OCI-M2 (cell line): Measurements from ENCODE around the gene LRRC75B.

Source experiments
- DNase-seq: peaks from one replicate; lab custom pipeline; 2025; ENCODE audit not compliant: unreplicated experiment; lab: John Stamatoyannopoulos, UW

The LRRC75B gene

DNA sequence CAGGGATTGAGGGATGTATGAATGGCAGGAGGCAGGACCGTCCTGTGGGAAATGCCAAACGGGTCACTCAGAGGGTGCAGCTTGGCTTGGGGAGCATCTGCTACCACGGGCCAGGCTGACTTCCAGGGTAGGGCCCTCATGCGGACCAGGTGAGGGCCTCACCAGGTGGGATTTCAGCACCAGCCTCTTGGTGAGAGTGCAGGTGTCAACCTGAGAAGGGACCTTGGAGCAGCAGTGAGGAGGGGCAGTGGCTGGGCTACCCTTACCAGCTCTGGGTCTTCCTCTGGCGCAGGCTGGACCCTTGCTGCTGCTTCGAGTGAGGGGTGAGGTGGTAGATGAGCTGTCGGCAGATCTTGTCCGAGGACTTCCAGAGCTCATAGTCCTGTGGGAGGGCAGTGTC lies 4.9 kb downstream of the LRRC75B start:
- no peak for DNase-seq

DNA sequence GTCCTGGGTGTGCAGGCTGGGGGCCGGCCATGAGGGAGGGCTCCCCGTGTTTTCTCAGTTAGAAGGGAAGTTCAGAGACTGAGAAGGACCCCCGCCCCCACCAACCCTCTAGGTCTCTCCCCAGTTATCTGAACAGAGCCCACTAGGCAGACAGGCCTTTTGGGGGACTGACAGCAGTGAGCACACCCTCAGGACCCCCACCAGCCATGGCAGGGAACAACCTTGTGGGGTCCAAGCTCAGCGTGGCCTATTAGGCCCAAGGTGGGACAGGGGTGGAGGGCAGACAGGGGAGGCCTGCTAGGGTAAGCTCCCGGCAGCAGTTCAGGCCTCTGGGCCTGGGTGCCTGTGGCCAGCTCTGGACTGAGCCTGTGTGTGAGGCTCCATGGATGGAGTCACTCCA lies 5.6 kb downstream of the LRRC75B start:
- DNase-seq: no peak

DNA sequence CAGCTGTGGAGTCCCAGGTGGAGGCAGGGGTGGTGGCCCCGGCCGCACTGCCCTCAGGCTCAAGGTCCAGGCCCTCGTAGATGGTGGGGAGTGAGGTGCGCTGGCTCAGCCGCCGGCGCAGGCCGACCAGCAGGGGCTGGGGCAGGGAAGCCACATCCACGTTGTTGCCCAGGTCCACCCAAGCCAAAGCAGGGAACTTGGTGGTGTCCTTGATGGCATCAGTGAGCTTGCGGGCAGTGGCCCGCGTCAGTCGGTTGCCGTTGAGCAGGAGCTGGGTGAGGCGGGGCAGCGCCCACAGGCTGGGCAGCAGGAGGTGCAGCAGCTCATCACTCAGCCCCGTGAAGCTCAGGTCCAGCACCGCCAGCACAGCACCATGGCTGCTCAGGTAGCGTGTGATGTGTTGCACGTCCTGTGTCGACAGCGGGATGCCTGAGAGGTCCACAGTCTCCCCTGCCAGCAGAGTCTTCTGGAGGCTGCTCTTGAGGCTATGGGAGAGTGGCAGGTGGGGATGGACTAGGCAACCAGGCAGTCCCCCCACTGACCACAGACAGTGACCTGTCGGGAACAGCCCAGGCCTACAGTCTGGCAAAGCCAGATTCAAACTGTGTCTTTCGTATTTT lies 6.8 kb downstream of the LRRC75B start:
- DNase-seq: no peak

DNA sequence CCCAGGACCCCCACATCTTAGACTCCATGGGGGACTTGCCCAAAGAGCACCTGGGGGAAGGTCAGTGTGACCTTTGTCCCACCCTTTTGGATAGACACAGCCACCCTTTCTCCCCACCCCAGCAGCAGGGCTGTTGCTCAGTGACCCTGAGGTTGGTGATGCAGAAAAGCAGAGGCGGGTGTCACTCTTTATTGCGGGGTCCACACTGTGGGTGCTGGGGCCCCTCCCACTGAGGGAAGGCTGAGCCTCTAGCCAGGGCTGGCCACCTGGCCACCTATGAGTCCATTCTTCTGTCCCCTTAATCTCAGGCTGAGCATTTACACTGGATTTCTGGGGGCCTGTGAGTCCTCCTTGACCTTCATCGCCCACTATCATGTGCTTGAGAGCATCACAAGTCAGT lies 7.4 kb downstream of the LRRC75B start:
- DNase-seq: no peak

DNA sequence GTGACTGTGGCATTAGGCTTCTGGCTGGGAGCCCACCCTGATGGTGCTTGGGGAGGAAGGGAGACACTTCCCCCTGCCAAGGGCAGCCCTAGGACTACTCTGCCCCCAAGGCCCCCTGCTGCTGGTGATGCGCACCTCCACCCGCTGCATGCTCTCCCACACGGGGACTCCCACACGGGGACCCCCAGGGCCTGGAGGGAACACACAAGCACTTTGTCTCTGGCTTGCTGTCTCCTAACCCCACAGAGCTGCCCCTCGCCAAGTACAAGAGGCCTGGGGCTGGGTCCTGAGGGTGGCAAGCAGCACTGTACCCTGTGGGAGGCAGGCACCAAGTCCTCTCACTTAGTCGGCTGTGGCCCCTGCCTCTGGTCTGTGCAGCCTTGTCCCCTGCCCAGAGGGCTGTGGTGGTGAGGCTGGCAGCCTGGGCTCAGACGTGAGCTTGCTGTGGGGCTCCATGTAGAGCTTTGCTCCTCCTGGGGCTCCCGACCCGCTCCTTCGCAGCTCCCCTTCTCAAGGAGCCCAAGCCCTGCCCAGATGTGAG lies 7.9 kb downstream of the LRRC75B start:
- DNase-seq: no peak

DNA sequence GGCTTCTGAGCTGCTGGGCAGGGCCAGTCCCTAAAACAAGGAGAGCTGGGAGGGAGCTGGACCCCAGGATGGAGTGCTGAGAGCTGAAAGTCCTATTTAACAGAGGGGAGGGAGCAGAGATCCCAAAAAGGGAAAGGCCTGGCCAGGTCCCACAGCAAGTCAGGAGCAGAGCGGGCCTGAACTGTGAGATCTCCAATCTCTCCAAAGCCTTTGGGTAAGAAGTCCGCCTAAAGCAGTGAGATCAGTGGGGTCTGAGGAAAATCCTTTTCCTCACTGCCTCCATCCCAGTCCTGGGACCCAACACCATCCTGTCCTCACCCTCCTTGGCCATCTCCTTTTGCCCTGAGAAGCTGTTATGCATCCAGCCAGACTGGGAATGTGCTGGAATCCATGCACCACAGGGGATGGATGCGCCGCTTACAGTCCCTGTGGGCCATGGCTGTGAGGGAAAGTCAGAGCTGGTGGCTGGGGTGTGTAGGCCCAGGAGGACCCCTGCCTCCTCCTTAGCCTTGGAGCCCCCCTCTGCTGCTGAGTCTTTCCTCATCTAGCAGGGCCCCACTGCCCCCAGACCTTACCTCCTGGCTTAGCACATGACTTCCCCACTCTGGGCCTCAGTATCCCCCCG lies 8.6 kb downstream of the LRRC75B start:
- no peak for DNase-seq

DNA sequence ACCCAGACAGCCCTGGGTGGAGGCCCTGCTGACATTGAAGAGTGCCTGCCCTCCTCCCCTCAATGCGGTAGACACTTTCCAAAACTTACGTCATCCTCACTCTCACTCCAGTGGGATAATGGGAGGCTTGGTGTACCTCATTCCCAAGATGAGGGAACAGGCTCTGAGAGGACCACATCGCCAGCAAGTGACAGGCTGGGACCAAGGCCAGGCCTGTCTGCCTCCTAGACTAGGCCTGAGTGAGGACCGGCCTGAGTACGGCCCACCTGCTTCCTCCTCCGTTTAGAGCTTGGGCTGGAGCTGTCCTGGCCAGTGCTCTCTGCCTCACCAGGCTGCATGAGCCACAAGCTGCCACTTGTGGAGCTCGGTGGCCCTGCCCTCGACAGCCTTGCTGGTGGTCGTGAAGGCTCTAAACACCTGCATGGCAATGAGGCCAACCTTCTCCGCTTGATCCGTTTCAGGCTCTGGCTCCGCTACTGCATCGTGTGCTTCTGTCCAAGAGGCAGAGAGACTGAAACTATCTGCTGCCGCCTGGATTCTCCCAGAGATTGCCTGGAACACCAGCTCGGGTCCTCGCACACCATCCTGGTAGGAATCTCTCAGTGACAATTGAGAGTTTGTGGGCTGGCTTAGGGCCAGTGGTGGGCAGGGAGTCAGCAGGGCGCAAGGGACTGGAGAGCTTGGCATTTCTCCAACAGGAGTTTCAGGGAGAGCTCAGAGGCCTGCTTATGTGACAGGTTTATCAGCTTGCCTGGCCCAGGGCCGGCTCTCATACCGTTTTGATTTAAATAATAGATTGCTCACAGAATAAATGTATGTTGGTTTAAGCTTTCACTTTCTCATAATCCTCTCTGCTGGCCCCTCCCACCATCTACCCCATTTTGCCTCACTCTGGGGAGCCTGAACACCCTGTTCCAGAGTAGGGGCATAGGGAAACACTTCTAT lies 9.4 kb downstream of the LRRC75B start:
- no peak for DNase-seq

DNA sequence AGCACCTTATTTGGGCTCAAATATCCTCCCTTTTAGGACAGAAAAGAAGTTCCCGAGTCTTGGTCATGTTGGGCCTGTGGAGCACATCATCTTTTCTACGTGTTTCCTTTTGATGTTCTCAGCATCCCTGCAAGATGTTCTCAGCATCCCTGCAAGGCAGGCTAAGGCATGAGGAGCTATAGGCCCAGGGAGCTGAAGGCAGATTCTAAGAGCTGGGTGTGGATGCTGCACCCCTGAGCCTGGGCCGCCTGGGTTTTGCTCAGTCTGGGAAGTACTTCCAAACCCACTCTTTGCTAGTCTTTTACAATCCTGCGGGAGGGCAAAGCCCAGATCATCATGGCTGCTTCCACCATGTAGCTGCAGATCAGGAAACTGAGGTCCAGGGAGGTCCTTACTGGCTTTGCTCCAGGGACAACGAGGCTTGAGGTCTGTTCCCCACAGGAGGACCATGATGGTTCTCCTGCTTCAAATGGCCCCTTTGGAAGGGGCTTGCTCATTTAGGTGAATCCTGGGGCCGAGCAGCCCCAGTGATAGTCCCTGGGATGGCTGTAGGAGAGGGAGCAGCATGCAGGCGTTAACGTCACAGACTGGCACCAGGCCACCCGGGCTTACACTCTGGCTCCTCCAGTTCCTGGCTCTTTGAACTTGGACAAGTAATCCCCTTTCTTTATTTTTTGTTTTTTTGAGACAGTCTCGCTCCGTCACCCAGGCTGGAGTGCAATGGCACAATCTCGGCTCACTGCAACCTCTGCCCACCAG lies 10.6 kb downstream of the LRRC75B start:
- no peak for DNase-seq

DNA sequence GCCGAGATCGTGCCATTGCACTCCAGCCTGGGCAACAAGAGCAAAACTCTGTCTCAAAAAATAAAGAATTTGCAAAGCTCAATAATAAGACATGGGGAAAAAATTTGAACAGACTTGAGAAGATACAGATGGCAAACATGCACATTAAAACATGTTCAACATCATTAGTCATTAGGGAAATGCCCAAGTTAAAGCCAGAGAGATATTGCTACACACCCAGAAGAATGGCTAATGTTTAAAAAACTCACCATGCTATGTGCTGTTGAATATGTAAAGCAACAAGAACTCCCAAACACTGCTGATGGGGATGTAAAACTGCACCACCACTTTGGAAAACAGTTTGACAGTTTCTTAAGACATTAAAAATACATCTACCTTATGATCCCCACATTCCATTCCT lies 12.6 kb downstream of the LRRC75B start:
- DNase-seq: no peak

DNA sequence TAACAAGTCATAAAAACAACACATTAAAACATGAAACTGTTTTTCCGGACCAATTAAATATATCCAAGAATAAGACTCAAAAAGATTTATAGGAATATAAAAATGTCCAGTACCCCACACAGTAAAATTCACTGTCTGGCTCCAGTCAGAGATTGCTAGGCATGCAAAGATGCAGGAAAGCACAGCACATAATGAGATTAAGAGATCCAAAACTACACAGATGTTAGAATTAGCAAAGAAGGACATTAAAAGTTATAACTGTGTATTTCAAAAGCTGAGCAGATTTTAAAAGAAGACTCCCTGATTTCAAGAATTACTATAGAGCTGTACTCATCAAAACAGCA lies 13.6 kb downstream of the LRRC75B start:
- no peak for DNase-seq

DNA sequence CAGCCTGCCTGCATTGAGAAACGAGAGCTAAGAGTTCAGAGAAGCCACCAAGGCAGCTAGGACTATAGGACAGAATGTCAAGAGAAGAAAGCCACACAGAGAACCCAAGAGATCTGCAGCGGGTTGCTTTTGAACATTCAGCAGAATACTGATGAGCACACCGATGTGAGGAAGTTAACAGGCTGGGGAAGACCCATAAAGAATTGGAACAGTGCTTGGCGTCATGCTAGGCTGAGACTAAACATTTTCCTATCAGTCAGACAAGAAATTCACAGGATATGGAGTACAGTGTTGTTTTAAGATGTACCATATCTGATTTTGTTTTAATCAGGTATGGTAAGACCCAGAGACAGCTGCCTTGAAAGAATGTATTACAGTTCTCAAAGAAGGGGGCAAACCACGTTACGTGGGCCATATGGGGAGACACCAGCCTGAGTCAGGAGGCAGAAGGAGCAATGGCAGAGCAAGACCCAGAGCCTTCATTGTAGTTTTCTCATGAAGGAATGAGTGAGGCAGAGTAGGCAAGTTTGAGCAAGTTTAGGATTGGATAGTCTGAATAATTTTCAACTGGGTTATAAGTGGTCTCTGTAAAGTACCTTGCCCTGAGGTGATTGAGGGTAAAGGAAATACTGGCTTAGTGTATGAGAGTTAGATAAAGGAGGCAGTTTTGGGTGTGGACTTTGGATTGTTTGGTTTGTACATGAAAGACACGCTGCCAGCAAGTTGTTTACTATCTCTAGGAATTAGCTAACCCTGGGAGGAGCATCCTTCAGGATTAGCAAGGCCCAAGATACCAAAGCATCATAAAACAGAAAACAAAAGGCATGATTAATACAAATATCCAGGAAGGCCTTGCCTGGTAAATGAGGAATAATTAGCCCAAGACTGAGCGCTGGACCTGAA lies 14.3 kb downstream of the LRRC75B start:
- DNase-seq: no peak

DNA sequence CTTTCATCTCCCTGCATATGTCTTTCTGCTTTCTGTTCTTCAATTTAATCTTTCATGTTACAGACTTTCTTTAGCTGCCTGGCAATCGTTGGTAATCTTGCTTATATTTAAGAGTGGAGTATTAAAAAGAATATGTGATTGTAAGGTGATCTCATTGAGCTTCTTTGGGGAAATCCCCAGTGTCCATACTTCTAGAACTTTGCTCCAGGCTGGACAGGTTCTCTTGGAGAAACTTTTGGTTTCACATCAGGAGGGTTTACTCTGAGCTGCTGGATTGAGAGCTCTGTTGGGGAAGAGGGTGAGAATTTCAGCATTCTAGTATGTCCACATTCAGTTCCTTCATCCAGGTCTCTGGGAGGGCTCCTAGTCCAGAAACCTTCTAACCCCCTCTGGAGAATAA lies 16.1 kb downstream of the LRRC75B start:
- DNase-seq: no peak

DNA sequence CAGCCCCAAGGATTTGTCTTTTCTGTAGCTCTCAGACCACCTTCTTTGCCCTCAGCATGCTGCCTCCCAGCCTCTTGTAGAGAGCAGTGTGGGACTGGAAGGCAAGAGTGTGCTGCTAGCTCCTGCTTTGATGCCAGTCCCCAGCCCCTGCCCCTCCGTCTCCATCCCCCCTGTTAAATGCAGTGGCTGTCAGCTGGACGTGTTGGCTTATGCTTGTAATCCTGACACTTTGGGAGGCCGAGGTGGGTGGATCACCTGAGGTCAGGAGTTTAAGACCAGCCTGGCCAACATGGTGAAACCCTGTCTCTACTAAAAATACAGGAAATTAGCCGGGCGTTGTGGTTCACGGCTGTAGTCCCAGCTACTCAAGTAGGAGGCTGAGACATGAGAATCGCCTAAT lies 21.6 kb downstream of the LRRC75B start:
- no peak for DNase-seq

DNA sequence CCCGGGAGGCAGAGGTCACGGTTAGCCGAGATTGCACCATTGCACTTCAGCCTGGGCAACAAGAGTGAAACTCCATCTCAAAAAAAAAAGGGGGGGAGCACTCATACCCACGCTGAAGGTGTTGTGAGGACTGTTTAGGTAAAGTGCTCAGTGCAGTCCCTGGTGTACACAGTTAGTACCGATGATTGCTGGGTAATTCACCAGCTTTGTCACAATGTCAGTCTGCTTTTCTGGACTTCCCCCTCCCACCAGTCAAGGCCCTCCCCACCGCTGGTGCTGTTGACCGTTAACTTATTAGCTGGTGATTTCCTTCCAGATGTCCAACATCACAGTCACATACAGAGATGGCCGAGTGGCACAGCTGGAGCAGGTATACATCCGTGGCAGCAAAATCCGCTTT lies 25.2 kb downstream of the LRRC75B start:
- no peak for DNase-seq

DNA sequence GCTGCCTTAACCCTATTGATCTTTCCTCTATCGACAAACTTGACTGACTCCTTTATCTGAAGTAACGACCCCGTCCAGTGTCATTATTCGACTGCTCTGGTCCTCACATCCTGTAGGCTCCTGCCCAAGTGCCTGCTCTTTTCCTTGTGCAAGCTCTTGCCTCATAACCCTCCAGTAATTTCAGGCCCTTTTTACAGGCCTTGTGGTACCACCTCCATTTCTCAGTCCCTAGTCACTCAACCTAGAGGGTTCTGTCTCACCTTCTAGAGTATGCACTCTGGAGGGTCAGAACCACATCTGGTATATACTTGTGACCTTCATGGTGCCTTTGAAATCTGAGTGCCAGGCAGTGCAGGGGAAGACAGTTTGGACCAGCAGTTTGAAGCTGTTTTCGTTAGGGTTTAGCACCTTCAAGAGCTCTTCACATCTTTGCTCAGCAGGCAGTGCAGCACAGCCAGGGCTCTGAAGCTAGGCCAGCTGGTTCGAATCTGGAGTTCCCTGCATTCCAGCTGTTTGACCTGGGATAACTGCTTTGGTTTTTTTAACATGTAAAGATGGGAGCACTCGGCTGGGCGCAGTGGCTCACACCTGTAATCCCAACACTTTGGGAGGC lies 25.9 kb downstream of the LRRC75B start:
- DNase-seq: no peak

DNA sequence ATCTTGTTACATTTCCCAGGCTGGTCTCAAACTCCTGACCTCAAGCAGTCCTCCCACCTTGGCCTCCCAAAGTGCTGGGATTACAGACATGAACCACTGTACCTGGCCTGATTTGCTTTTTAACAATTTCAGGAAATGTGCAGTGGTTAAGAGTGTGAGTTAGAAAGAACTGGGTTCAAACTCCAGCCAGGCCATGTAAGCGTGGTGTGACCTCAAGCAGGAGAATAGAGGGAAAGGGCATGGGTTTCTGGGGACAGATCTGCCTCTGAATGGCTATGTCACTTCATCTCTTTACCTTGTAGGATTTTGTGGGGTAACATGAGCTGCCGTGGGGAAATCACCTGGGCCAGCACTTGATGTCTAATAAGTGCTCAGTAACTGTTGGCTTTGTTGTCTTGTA lies 27.8 kb downstream of the LRRC75B start:
- DNase-seq: no peak

DNA sequence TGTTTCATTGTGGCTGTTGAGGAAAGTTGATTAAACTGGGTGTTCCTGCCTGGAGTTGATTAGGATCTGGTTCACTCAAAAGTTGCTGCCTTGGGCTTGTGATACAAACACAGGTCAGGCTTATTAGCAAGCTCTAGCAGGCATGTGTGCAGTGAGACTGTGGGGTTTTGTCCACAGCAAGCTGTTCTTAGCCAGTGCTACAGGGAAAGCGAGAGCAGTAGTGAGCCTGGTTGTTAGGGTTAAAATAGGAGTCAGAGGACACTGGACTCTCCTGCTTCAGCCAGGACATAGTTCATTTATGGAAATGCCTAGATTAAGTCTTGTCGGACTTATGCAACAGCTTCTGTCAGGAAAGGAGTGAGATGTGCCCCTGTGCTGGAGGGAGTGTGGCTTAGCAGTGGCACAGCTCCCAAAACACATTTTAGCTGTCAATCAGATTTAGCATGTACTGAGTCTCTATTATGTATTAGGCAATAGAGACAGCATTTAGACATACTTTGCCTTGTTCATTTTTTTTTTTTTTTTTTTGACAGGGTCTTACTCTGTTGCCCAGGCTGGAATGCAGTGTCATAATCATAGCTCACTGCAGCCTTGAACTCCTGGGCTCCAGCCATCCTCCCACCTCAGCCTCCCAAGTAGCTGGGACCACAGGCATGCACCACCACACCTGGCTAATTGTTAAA lies 28.4 kb downstream of the LRRC75B start:
- no peak for DNase-seq

DNA sequence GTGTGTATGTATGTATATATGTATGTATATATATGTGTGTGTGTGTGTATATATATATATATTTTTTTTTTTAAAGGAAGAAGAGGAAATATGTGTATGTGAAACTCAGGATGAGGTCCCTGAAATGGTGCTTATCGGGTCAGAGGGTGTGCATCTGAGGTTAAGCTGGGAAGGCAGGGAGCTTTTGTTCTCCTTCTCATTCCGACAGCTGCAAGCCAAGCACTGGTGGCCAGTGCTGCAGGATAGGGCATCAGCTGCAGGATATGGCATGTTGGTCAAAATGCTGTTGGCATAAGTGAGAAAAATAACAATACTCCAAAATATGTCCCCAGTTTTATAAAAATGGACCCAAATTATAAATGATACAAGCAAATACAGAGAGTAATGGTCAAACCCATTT lies 29.6 kb downstream of the LRRC75B start:
- no peak for DNase-seq

DNA sequence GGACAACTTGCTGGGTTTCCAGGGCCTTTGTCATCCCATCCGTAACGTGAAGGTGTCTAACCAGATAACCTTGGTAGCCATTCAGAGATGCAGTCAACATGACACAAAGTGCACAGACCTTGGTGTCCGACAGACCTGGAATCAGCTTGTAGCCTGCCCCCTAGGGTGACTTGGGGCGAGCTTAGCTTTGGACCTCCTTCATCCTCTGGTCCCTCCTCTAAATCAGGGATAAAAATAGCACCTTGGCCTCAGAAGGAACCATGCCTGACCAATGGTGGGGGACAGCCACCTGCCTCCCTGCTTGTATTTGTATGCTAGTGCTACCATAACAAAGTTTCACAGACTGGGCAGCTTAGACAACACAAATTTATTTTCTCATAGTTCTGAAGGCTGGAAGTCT lies 33.4 kb downstream of the LRRC75B start:
- DNase-seq: no peak
